ENCODE results near the gene DPM2. TPM values are rescaled to one million over a fixed set of nuclear protein-coding genes. Genes with fewer than 3 reads are reported as not detected.
A peak's percentile ranks its signal among the peaks of the same experiment; 100 is the strongest.

DPM2 gene
- total RNA-seq, 2 donors from 2014 or later: 26.0 to 49.8 TPM

- DNase-seq (ENCODE audit: low spot score in 2 of 2): no peak
- Mint-ChIP-seq H3K9me3 (no peaks in the 10 kb centered on the region), H3K36me3 (peaks cover 0 to 30% of the 10 kb centered on the region in 2 donors), H3K27ac (peak overlapping the region; percentile 94 to 98)
- ATAC-seq: peak; percentile 21 to 35
Measured at GRCh38 chr9:127963359-127964064, 25.9 kb upstream of the DPM2 start.

DNA sequence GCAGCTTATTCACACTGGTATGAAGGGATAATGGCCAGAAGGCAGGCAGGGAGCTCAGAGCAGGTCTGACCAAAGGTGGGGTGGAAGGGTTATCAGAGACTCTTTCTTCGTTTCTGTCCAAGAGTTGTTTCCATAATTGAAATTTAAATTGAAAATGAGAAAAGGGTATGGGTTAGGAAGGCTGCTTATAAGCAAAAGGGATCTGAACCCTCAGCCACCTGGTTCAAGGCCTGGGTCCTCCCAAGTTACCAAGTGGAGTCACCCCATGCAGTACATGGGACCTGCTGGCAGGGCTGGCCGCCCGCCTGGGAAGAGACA lies 25.3 kb upstream of the DPM2 start:
- no peaks in the 10 kb centered on the region for H3K9me3 Mint-ChIP-seq
- H3K27ac Mint-ChIP-seq: peak overlapping the region; percentile 94 to 98
- ATAC-seq (no peak), DNase-seq (ENCODE audit: low spot score in 2 of 2) (no peak)
- H3K36me3 Mint-ChIP-seq: peaks cover 0 to 32% of the 10 kb centered on the region in 2 donors

GRCh38 chr9:127962278-127962677 lies 24.6 kb upstream of the DPM2 start:
- Mint-ChIP-seq H3K9me3 (no peaks in the 10 kb centered on the region), H3K36me3 (peaks cover 0 to 32% of the 10 kb centered on the region in 2 donors), H3K27ac (peak overlapping the region; percentile 75 to 98)
- DNase-seq (ENCODE audit: low spot score in 2 of 2) (no peak), ATAC-seq (no peak)

GRCh38 chr9:127961613-127962155 lies 24.0 kb upstream of the DPM2 start:
- no peaks in the 10 kb centered on the region for H3K9me3 Mint-ChIP-seq

DNA sequence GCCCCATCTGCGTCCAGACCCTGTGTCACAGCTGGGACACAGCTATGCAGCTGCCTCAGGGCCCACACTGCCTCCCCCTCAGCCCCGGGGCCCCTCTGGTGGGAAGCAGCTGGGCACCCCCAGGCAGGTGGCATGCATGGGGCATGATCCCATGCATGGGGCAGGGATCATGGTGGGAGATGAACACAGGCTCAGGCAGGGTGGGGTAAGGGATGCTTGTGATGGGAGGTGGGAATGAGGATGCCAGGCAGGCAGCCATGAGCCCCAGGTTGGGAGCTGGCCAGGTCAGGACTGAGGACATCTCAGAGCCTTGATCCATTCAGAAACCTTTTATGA lies 23.5 kb upstream of the DPM2 start:
- Mint-ChIP-seq H3K27ac (peak overlapping the region; percentile 75 to 96), H3K9me3 (no peaks in the 10 kb centered on the region), H3K36me3 (peaks cover 0 to 32% of the 10 kb centered on the region in 2 donors)
- DNase-seq (ENCODE audit: low spot score in 2 of 2) (no peak), ATAC-seq (no peak)

More at GRCh38 chr9:127961613-127962155, 24.0 kb upstream of the DPM2 start:
- no peak for DNase-seq (ENCODE audit: low spot score in 2 of 2)
- Mint-ChIP-seq H3K27ac (peak overlapping the region; percentile 75 to 96), H3K36me3 (peaks cover 0 to 32% of the 10 kb centered on the region in 2 donors)
- no peak for ATAC-seq

- Mint-ChIP-seq H3K27ac (peak overlapping the region; percentile 75 to 96), H3K36me3 (peaks cover 0 to 32% of the 10 kb centered on the region in 2 donors), H3K9me3 (no peaks in the 10 kb centered on the region)
- DNase-seq (ENCODE audit: low spot score in 2 of 2) (no peak), ATAC-seq (no peak)
Measured at GRCh38 chr9:127960410-127961154, 22.9 kb upstream of the DPM2 start.

GRCh38 chr9:127959841-127960409 lies 22.3 kb upstream of the DPM2 start:
- Mint-ChIP-seq H3K36me3 (peaks cover 0 to 32% of the 10 kb centered on the region in 2 donors), H3K27ac (peak overlapping the region; percentile 75 to 96), H3K9me3 (no peaks in the 10 kb centered on the region)
- ATAC-seq: no peak
- no peak for DNase-seq (ENCODE audit: low spot score in 2 of 2)

GRCh38 chr9:127959398-127959797 lies 21.7 kb upstream of the DPM2 start:
- Mint-ChIP-seq H3K9me3 (no peaks in the 10 kb centered on the region), H3K27ac (peak overlapping the region; percentile 75 to 96), H3K36me3 (peaks cover 0 to 32% of the 10 kb centered on the region in 2 donors)
- ATAC-seq (no peak), DNase-seq (ENCODE audit: low spot score in 2 of 2) (no peak)

DNA sequence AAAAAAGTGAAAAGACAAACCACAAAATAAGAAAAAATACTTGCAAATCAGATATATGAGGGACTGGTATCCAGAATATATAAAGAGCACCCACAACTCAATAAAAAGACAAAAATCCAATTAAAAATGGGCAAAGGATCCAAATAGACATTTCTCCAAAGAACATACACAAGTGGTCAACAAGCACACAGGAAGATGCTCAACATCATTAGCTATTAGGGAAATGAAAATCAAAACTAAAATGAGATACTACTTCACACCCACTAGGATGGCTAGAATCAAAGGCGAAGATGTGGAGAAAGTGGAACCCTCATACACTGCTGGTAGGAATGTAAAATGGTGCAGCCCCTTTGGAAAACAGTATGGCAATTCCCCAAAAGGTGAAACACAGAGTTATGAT lies 21.1 kb upstream of the DPM2 start:
- Mint-ChIP-seq H3K9me3 (no peaks in the 10 kb centered on the region), H3K36me3 (peaks cover 0 to 32% of the 10 kb centered on the region in 2 donors), H3K27ac (peak overlapping the region in 1 of 2 donors; percentile 82)
- DNase-seq (ENCODE audit: low spot score in 2 of 2) (no peak), ATAC-seq (no peak)

GRCh38 chr9:127955294-127956015 lies 17.8 kb upstream of the DPM2 start:
- ATAC-seq (peak; percentile 89 to 92), DNase-seq (ENCODE audit: low spot score in 2 of 2) (peak; percentile 80 to 87)
- Mint-ChIP-seq H3K36me3 (peaks cover 0 to 14% of the 10 kb centered on the region in 2 donors), H3K27ac (peak overlapping the region; percentile 89), H3K9me3 (no peaks in the 10 kb centered on the region)

GRCh38 chr9:127954831-127955293 lies 17.2 kb upstream of the DPM2 start:
- Mint-ChIP-seq H3K27ac (peak overlapping the region; percentile 89), H3K9me3 (no peaks in the 10 kb centered on the region), H3K36me3 (peaks cover 0 to 11% of the 10 kb centered on the region in 2 donors)
- DNase-seq (ENCODE audit: low spot score in 2 of 2): no peak
- no peak for ATAC-seq

DNA sequence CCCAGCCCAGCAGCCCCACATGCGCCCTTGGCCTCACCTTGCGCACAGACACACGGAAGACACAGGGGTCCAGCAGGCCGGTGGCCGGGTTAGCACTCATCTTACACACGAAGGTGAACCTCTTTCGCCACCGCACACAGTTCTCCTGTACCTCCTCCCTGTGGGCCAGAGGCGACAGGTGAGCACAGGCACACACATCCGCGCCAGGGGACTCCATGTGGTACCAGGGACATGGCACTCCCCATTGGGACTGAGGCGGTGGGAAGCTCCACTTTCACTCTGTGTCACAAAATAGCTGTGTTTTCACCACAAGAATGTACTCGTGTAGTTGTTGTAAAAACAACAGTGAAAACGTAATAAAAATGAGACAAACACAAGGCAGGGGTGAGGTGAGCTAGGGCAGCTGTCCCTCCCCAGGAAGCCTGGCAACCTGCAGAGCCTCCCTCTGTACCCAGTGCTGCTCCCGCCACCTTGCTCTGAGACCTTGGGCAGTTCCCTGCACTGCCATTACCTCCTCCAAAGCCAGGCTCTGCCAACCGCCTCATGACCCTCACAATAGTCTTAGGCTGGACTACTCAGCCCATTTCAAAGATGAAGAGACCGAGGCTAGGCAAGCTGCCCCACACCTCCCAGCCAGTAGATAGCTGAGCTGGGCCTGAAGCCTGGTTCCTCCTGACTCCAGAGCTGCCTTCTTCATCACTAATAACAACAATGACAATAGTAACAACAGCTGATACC lies 16.3 kb upstream of the DPM2 start:
- Mint-ChIP-seq H3K36me3 (peaks cover 0 to 6% of the 10 kb centered on the region in 2 donors), H3K9me3 (no peaks in the 10 kb centered on the region), H3K27ac (peak overlapping the region; percentile 89)
- DNase-seq (ENCODE audit: low spot score in 2 of 2) (no peak), ATAC-seq (peak in 1 of 2 donors; percentile 55)

GRCh38 chr9:127953154-127953553 lies 15.5 kb upstream of the DPM2 start:
- no peak for DNase-seq (ENCODE audit: low spot score in 2 of 2)
- Mint-ChIP-seq H3K36me3 (no peaks in the 10 kb centered on the region), H3K27ac (peak overlapping the region in 1 of 2 donors; percentile 89), H3K9me3 (no peaks in the 10 kb centered on the region)
- no peak for ATAC-seq

DNA sequence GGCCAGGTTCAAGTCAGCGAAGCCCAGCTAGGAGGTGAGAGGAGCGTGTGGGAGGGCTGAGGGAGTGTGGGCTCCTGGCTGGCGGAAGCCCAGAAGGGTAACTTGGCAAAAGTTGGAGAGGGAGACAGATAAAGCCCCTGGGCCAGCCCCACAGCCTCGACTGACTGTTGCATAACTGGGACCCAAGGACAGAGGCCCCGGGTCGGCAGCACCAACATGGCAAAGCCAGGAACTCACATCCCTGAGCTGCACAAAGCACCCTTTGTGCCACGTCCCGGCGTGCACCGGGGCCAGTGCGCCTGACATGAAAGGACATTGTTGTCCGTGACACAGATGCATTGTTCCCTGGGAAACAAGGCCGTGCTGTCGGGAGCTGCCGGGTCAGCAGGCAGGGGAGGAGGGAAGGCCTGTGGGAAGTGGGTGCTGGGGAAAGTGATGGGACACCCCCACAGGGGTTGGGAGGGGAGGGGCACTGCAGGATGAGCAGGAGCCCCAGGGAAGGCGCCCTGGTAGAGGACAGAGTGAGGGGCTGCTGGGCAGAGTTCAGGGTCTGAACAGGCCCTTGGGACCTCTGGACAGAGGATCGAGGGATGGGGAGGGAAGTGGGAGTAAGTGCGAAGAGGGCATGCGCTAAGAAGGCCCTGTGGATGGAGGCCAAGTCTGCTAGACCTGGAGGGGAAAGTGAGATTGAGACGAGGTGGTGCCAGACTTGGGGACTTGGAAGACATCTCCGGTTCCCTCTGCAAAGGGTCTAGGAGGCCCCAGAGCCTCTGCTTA lies 13.0 kb upstream of the DPM2 start:
- DNase-seq (ENCODE audit: low spot score in 2 of 2): no peak
- Mint-ChIP-seq H3K9me3 (no peaks in the 10 kb centered on the region), H3K27ac (peak overlapping the region; percentile 73 to 91), H3K36me3 (no peaks in the 10 kb centered on the region)
- ATAC-seq: no peak

DNA sequence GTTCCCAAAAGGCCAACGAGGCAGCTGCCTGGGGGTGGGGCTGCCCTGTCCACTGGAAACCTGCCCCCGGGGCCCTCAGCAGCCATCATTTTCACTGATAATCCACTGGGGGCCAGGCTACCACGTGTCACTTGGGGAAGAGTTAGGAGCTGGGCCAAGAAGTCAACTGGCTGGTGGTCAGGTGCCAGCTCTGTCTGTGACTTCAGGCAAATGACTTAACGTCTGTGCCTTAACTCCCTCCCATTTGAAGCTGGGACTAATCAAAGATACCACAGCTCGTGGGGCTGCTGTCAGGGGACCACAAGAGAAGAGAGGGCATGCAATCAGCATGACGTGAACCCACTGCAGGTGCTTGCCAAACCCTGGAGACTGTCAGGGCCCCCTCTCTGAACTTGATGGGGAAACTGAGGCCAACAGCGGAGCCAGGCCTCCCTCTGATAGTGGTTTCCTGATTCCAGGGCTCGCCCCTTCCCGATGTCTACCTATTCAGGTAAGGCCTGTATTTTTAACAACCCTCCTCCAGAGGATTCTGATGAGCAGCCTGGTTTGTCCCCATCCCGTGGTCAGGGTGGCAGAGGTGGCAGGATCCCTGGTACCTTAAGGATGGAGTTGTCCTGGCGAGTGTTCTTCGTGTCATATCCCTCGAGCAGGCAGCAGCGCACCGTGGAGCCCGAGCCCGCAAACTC lies 12.3 kb upstream of the DPM2 start:
- DNase-seq (ENCODE audit: low spot score in 2 of 2): no peak
- Mint-ChIP-seq H3K9me3 (no peaks in the 10 kb centered on the region), H3K27ac (peak overlapping the region; percentile 67 to 73), H3K36me3 (no peaks in the 10 kb centered on the region)
- no peak for ATAC-seq
